H1 (cell line): ENCODE data around the gene NOM1. TPM values are rescaled to one million over a fixed set of nuclear protein-coding genes. Genes with fewer than 3 reads are reported as not detected.

ENCODE experiments used
- CTCF ChIA-PET: fragments of 300-600 bp; sonication (Branson Sonifier 250); formaldehyde crosslinking; loops from one replicate; lab custom pipeline; 2021; ENCODE audit not compliant: partially characterized antibody; lab: Charles Lee
- POLR2A ChIA-PET: fragments of 300-600 bp; sonication (Branson Sonifier 250); formaldehyde crosslinking; loops from one replicate; lab custom pipeline; 2021; ENCODE audit warnings: inconsistent platforms; ENCODE audit not compliant: partially characterized antibody; lab: Charles Lee
- DNase-seq, 2 experiments: peaks; one replicate each; pipeline versions ENCODE4 v3.0.0 to v3.0.0-alpha.2; 2010 to 2022; ENCODE audit warnings: low spot score in 2 of 2, low read depth in 1 of 2, mixed read lengths in 1 of 2
- FAIRE-seq: peaks from 2 replicates; lab custom pipeline; 2011; peaks lifted over from hg19 to GRCh38; lab: Jason Lieb, UNC
- H2AFZ ChIP-seq: 2 replicates; pipeline ENCODE4 v1.8.1; 2012; ENCODE audit warnings: low read length, inconsistent platforms
- H2AK5ac ChIP-seq: 2 replicates; pipeline ENCODE4 v1.6.1; 2013; ENCODE audit warnings: low read depth, low read length
- H2BK120ac ChIP-seq: replicated peaks from 2 replicates; pipeline ENCODE3; 2013; ENCODE audit warnings: low read depth, low read length, inconsistent platforms
- H2BK12ac ChIP-seq: 2 replicates; pipeline ENCODE4 v1.6.1; 2013; ENCODE audit warnings: low read depth, low read length
- H2BK15ac ChIP-seq: 2 replicates; pipeline ENCODE4 v1.6.1; 2013; ENCODE audit warnings: low read length
- H2BK20ac ChIP-seq: 2 replicates; pipeline ENCODE4 v1.6.1; 2013; ENCODE audit warnings: low read length
- H2BK5ac ChIP-seq: 2 replicates; pipeline ENCODE4 v1.6.1; 2013; ENCODE audit warnings: low read depth, low read length
- H3K14ac ChIP-seq: 2 replicates; pipeline ENCODE4 v1.6.1; 2013; ENCODE audit warnings: inconsistent platforms; ENCODE audit not compliant: insufficient read length
- H3K18ac ChIP-seq: 2 replicates; pipeline ENCODE4 v1.6.1; 2013; ENCODE audit warnings: low read length; ENCODE audit errors: extremely low read depth
- H3K23ac ChIP-seq: 2 replicates; pipeline ENCODE4 v1.6.1; 2013; ENCODE audit warnings: inconsistent platforms; ENCODE audit not compliant: insufficient read length
- H3K23me2 ChIP-seq: 2 replicates; pipeline ENCODE4 v1.6.1; 2013; ENCODE audit warnings: low read depth, low read length
- H3K27ac ChIP-seq: 2 replicates; pipeline ENCODE4 v1.6.1; 2011; ENCODE audit warnings: low read depth, low read length, inconsistent platforms
- H3K27me3 ChIP-seq, 4 experiments: replicated peaks in 1 of 4; 1 replicate in 1 of 4; 2 replicates in 3 of 4; pipeline versions ENCODE4 v1.6.1 to v1.8.1; 2011 to 2013; ENCODE audit warnings: low read length in 3 of 4, mild to moderate bottlenecking in 3 of 4, inconsistent platforms in 2 of 4, mixed read lengths in 2 of 4, moderate library complexity in 1 of 4; ENCODE audit not compliant: control insufficient read depth in 3 of 4, insufficient read depth in 3 of 4; ENCODE audit errors: extremely low read depth in 1 of 4
- H3K36me3 ChIP-seq, 4 experiments: 2 replicates each; pipeline versions ENCODE4 v1.6.1 to v1.8.1; 2011 to 2013; ENCODE audit warnings: mild to moderate bottlenecking in 4 of 4, low read length in 3 of 4, moderate library complexity in 2 of 4, control low read depth in 1 of 4, inconsistent platforms in 1 of 4; ENCODE audit not compliant: insufficient read depth in 4 of 4, control insufficient read depth in 2 of 4
- H3K4ac ChIP-seq: replicated peaks from 2 replicates; pipeline ENCODE3; 2013; ENCODE audit warnings: low read length, low read depth, mixed read lengths, inconsistent platforms; ENCODE audit not compliant: insufficient read length
- H3K4me1 ChIP-seq, 4 experiments: replicated peaks in 1 of 4; 1 replicate in 1 of 4; 2 replicates in 3 of 4; pipeline versions ENCODE4 v1.6.1 to v1.8.1; 2011 to 2013; ENCODE audit warnings: low read length in 3 of 4, inconsistent platforms in 2 of 4, mixed read lengths in 1 of 4; ENCODE audit not compliant: insufficient read depth in 4 of 4, control insufficient read depth in 3 of 4
- H3K4me2 ChIP-seq, 2 experiments: 2 replicates each; pipeline versions ENCODE4 v1.6.1 to v1.8.1; 2011 to 2013; ENCODE audit warnings: low read depth in 2 of 2, low read length in 2 of 2, control low read depth in 1 of 2, inconsistent platforms in 1 of 2, mild to moderate bottlenecking in 1 of 2; ENCODE audit not compliant: insufficient read depth in 1 of 2
- H3K4me3 ChIP-seq, 4 experiments: fragments of 200-600, 300-600 bp in 1 of 4; sonication (generic), shearing (Covaris generic), sonication (Bioruptor Twin) in 1 of 4; 2 replicates each; pipeline versions ENCODE4 v1.5.1 to v1.8.1; 2011 to 2016; ENCODE audit warnings: low read length in 4 of 4, low read depth in 3 of 4, control low read depth in 2 of 4, inconsistent platforms in 2 of 4, mild to moderate bottlenecking in 2 of 4, mixed read lengths in 1 of 4, moderate library complexity in 1 of 4; ENCODE audit not compliant: insufficient read depth in 2 of 4; ENCODE audit errors: extremely low read depth in 1 of 4
- H3K56ac ChIP-seq: replicated peaks from 2 replicates; pipeline ENCODE3; 2013; ENCODE audit warnings: low read depth, mild to moderate bottlenecking, mixed read lengths, low read length, inconsistent platforms; ENCODE audit not compliant: insufficient read length
- H3K79me1 ChIP-seq: 2 replicates; pipeline ENCODE4 v1.6.1; 2013; ENCODE audit warnings: low read depth, low read length, control low read depth
- H3K79me2 ChIP-seq, 2 experiments: 2 replicates each; pipeline versions ENCODE4 v1.6.1 to v1.8.1; 2012 to 2013; ENCODE audit warnings: low read length in 2 of 2, mild to moderate bottlenecking in 2 of 2, inconsistent platforms in 1 of 2; ENCODE audit not compliant: insufficient read depth in 2 of 2, control insufficient read depth in 1 of 2
- H3K9ac ChIP-seq, 4 experiments: replicated peaks in 1 of 4; 1 replicate in 1 of 4; 2 replicates in 3 of 4; pipeline versions ENCODE4 v1.6.1 to v1.8.1; 2011 to 2013; ENCODE audit warnings: low read depth in 3 of 4, low read length in 3 of 4, control low read depth in 2 of 4, mild to moderate bottlenecking in 2 of 4, moderate library complexity in 2 of 4, inconsistent platforms in 1 of 4; ENCODE audit errors: extremely low read depth in 1 of 4
- H3K9me3 ChIP-seq, 2 experiments: 2 replicates each; pipeline versions ENCODE4 v1.6.1 to v1.8.1; 2012 to 2013; ENCODE audit warnings: mild to moderate bottlenecking in 2 of 2, moderate library complexity in 2 of 2, control low read depth in 1 of 2, inconsistent platforms in 1 of 2, low read depth in 1 of 2, low read length in 1 of 2, mixed read lengths in 1 of 2; ENCODE audit not compliant: insufficient read depth in 2 of 2
- H4K20me1 ChIP-seq, 2 experiments: replicated peaks in 1 of 2; 2 replicates each; pipeline versions ENCODE3 to v1.8.1; 2011 to 2013; ENCODE audit warnings: inconsistent platforms in 2 of 2, low read length in 2 of 2, mild to moderate bottlenecking in 1 of 2; ENCODE audit not compliant: insufficient read depth in 2 of 2, control insufficient read depth in 1 of 2
- H4K5ac ChIP-seq: 2 replicates; pipeline ENCODE4 v1.6.1; 2013; ENCODE audit warnings: low read length, low read depth, mixed read lengths, inconsistent platforms; ENCODE audit not compliant: insufficient read length
- H4K8ac ChIP-seq: 2 replicates; pipeline ENCODE4 v1.8.0; 2013; ENCODE audit warnings: mild to moderate bottlenecking, moderate library complexity, low read length, inconsistent platforms; ENCODE audit not compliant: insufficient read depth; ENCODE audit errors: extremely low read depth
- H4K91ac ChIP-seq: replicated peaks from 2 replicates; pipeline ENCODE3; 2013; ENCODE audit warnings: low read length, mixed read lengths, inconsistent platforms; ENCODE audit not compliant: insufficient read length
- ASH2L ChIP-seq: fragments of 200-600, 300-600 bp; sonication (generic); IDR thresholded peaks from one replicate; pipeline ENCODE4 v1.7.1; 2017; ENCODE audit warnings: low read length
- BCL11A ChIP-seq, 2 experiments: IDR thresholded peaks; one replicate each; pipeline ENCODE4 v1.6.1; 2011; ENCODE audit warnings: low read depth in 2 of 2, low read length in 2 of 2, mild to moderate bottlenecking in 2 of 2
- CBX8 ChIP-seq: fragments of 300-800, 300-1000 bp; sonication (generic); IDR thresholded peaks from 2 replicates; pipeline ENCODE4 v1.7.1; 2016; ENCODE audit warnings: low read depth, low read length, borderline replicate concordance
- CHD2 ChIP-seq: IDR thresholded peaks from 2 replicates; pipeline ENCODE4 v1.6.1; 2012; ENCODE audit warnings: low read length, improper control_type of control experiment
- CREB1 ChIP-seq: IDR thresholded peaks from 2 replicates; pipeline ENCODE4 v1.6.1; 2012; ENCODE audit warnings: inconsistent platforms
- FOSL1 ChIP-seq: IDR thresholded peaks from 2 replicates; pipeline ENCODE4 v1.6.1; 2011; ENCODE audit warnings: mild to moderate bottlenecking, low read depth, low read length, moderate library complexity; ENCODE audit not compliant: insufficient read depth
- GABPA ChIP-seq: IDR thresholded peaks from 2 replicates; pipeline ENCODE4 v1.6.1; 2011; ENCODE audit warnings: mild to moderate bottlenecking, low read length, moderate library complexity, borderline replicate concordance; ENCODE audit not compliant: insufficient read depth
- GTF2F1 ChIP-seq: IDR thresholded peaks from 2 replicates; pipeline ENCODE4 v1.6.1; 2012; ENCODE audit warnings: low read depth, low read length, improper control_type of control experiment, borderline replicate concordance
- PHF8 ChIP-seq: fragments of 200-600 bp; sonication (generic); conservative IDR thresholded peaks from 2 replicates; pipeline ENCODE4 v1.7.1; 2012; ENCODE audit warnings: low read depth, mild to moderate bottlenecking, inconsistent platforms, low read length, moderate library complexity
- POU5F1 ChIP-seq: IDR thresholded peaks from 2 replicates; pipeline ENCODE4 v1.6.1; 2011; ENCODE audit warnings: low read depth, mild to moderate bottlenecking, low read length, moderate library complexity
- RFX5 ChIP-seq: IDR thresholded peaks from 2 replicates; pipeline ENCODE4 v1.6.1; 2011; ENCODE audit warnings: low read depth, low read length, improper control_type of control experiment, borderline replicate concordance
- RXRA ChIP-seq: IDR thresholded peaks from 2 replicates; pipeline ENCODE4 v1.6.1; 2011; ENCODE audit warnings: low read depth, mild to moderate bottlenecking, low read length, moderate library complexity; ENCODE audit not compliant: insufficient read depth
- SP2 ChIP-seq: IDR thresholded peaks from 2 replicates; pipeline ENCODE4 v1.6.1; 2012; ENCODE audit warnings: mild to moderate bottlenecking, low read length, inconsistent platforms
- TCF12 ChIP-seq: IDR thresholded peaks from 2 replicates; pipeline ENCODE4 v1.6.1; 2011; ENCODE audit warnings: low read depth, mild to moderate bottlenecking, low read length
- WGBS, 2 experiments: shearing (Covaris generic) in 1 of 2; methylation state at CpG; one replicate each; pipeline versions ENCODE4 v1.1.6 to v1.1.7; 2013 to 2015; ENCODE audit warnings: low lambda C conversion rate in 2 of 2, mixed read lengths in 2 of 2, inconsistent platforms in 1 of 2, low coverage in 1 of 2, missing lambda C conversion rate in 1 of 2; ENCODE audit not compliant: insufficient replicate concordance in 2 of 2, insufficient coverage in 1 of 2, insufficient read length in 1 of 2; ENCODE audit errors: extremely low coverage in 1 of 2, missing lambda C conversion rate in 1 of 2; 5-methylcytosine and 5-hydroxymethylcytosine counted together
- polyA plus RNA-seq, 7 experiments: library from polyadenylated mRNA; depleted of rRNA in 3 of 7; stranded (reverse) in 5 of 7; unstranded in 2 of 7; fragments of >200 nt in 5 of 7; fragments of 200-250 nt in 2 of 7; gene quantifications; 1 replicate in 5 of 7; 2 replicates in 1 of 7; 4 replicates in 1 of 7; pipeline versions ENCODE4 v1.2.1 to v1.2.3, GENCODE V29; 2011 to 2013; ENCODE audit warnings: missing spikeins in 2 of 7, mixed read lengths in 2 of 7
- total RNA-seq: library from RNA; stranded (reverse); fragmentation: NEBNext Ultra II Directional; extraction: Animal tissue kit (Norgen Biotek cat#: 25700); gene quantifications from 2 replicates; pipeline ENCODE4 v1.2.1, GENCODE V29; 2021
- TF ChIP-seq, protein P1 (sequence below): IDR thresholded peaks from 2 replicates; pipeline ENCODE4 v1.6.1; 2012; ENCODE audit warnings: inconsistent platforms

The NOM1 gene
- total and polyA plus RNA-seq, 2 of the 8 experiments (the other 6 are each of a cell fraction or from before 2014, with no cell fraction given): 10.6 to 29.1 TPM

DNA sequence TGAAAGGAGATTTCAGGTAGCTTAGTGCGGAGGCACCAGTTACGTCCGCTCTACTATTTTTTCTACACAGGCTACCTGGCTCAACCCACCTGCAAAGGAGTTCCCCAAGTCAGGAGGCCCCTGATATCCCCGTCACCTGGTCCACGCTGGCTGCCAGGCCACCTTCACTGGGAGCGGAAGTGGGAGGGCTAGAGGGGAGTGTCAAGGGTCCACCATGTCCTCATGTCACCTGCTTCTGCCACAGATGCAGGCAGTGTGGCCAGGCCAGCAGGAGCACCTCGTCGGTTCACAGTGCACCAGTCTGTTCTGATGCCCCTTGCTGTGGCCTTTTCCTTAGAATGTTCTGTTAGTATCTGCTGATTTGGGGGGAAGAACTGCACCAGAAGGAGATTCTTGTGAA lies 16.9 kb downstream of the NOM1 start:
- Histone ChIP-seq H3K79me1 (no peaks in the 10 kb centered on the region; the same call in 1 of the 2 replicates), H3K4me2 (no peak overlapping the region), H2AFZ (no peak overlapping the region), H3K23me2 (no peaks in the 10 kb centered on the region), H2BK20ac (no peak overlapping the region), H3K14ac (no peak overlapping the region), H3K4me3 (no peak overlapping the region), H3K27ac (no peak overlapping the region), H2BK120ac (no peak overlapping the region), H4K91ac (no peak overlapping the region), H4K5ac (no peak overlapping the region), H2BK5ac (no peak overlapping the region), H4K8ac (no peak overlapping the region), H3K9ac (no peak overlapping the region), H3K4ac (no peak overlapping the region), H2BK12ac (no peak overlapping the region), H2AK5ac (no peak overlapping the region), H3K36me3 (peaks cover 25 to 71% (median 65%) of the 10 kb centered on the region in 4 experiments), H3K79me2 (no peaks in the 10 kb centered on the region), H3K9me3 (no peaks in the 10 kb centered on the region), H3K18ac (no peak overlapping the region), H3K56ac (no peak overlapping the region), H4K20me1 (peaks cover 7 to 13% of the 10 kb centered on the region in 2 experiments), H3K4me1 (no peaks in the 10 kb centered on the region), H3K23ac (no peak overlapping the region), H2BK15ac (no peak overlapping the region), H3K27me3 (no peaks in the 10 kb centered on the region)
- ChIA-PET CTCF (interaction anchor here (0.8 to 4.5 kb wide), 2 partner anchors 20 to 37 kb away, joined by 3 to 32 read pairs; no protein-coding TSS in a partner anchor), POLR2A (interaction anchor here (1.2 to 1.5 kb wide), 4 partner anchors 8 to 25 kb away, joined by 3 to 4 read pairs (median 3); no protein-coding TSS in a partner anchor)
- 94% methylated on average over 8 of the region's 8 CpGs; no CpG with 5 or more reads in 1 of the 2 experiments for WGBS, 2 experiments
- DNase-seq (no peak), FAIRE-seq (no peak)
- TF ChIP-seq GTF2F1 (no peak), FOSL1 (no peak), POU5F1 (no peak), CBX8 (no peak), BCL11A (IDR thresholded peaks at IDR 0.05; ENCODE audit: low read depth in 2 of 2, low read length in 2 of 2) (no peak), RFX5 (no peak), PHF8 (no peak), RXRA (no peak), GABPA (no peak), SP2 (no peak), ASH2L (no peak), CREB1 (no peak), TCF12 (no peak), CHD2 (no peak)
- TF ChIP-seq, protein P1, sequence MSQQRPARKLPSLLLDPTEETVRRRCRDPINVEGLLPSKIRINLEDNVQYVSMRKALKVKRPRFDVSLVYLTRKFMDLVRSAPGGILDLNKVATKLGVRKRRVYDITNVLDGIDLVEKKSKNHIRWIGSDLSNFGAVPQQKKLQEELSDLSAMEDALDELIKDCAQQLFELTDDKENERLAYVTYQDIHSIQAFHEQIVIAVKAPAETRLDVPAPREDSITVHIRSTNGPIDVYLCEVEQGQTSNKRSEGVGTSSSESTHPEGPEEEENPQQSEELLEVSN: no peak
